ENCODE measurements around the gene NAV3. TPM values are rescaled to one million over a fixed set of nuclear protein-coding genes. Genes with fewer than 3 reads are reported as not detected.

The NAV3 gene
- total RNA-seq, 1 experiment from 2014 or later, result 3.0 TPM

GRCh38 chr12:77979597-77980250 lies 149.0 kb downstream of the NAV3 start:
- Histone ChIP-seq H2AFZ (ENCODE audit: low read length) (no peak overlapping the region), H3K4me2 (ENCODE audit: insufficient read depth, insufficient read length, low read length) (no peak overlapping the region), H2BK12ac (ENCODE audit: insufficient read length, low read depth, low read length) (no peak overlapping the region), H3K23me2 (ENCODE audit: insufficient read length, low read depth, low read length, poor library complexity, severe bottlenecking) (no peaks in the 10 kb centered on the region), H2BK5ac (ENCODE audit: insufficient read length, low read length) (no peak overlapping the region), H3K4me1 (ENCODE audit: insufficient read depth, low read length) (no peaks in the 10 kb centered on the region), H4K5ac (ENCODE audit: insufficient read length, low read depth, low read length) (no peak overlapping the region), H3K27ac (ENCODE audit: insufficient read length, low read depth, low read length) (no peak overlapping the region), H2BK20ac (ENCODE audit: low read depth, low read length, poor library complexity, severe bottlenecking) (no peak overlapping the region), H3K27me3 (ENCODE audit: insufficient read depth, low read length) (no peaks in the 10 kb centered on the region), H4K8ac (replicated peaks; ENCODE audit: insufficient read length, low read depth, low read length) (no peak overlapping the region), H3K79me2 (ENCODE audit: insufficient read depth, low read length) (no peaks in the 10 kb centered on the region), H3K14ac (ENCODE audit: insufficient read depth, low read length) (no peak overlapping the region), H2AK5ac (ENCODE audit: insufficient read length, low read length) (no peak overlapping the region), H4K20me1 (ENCODE audit: control insufficient read depth, insufficient read depth, insufficient read length) (no peaks in the 10 kb centered on the region), H4K91ac (ENCODE audit: insufficient read length, low read depth, low read length) (no peak overlapping the region), H2BK15ac (ENCODE audit: low read depth, low read length) (no peak overlapping the region), H3K9me3 (ENCODE audit: control insufficient read depth, low read depth, low read length) (no peaks in the 10 kb centered on the region), H3K56ac (ENCODE audit: insufficient read length, low read depth, low read length) (no peak overlapping the region), H3T11ph (ENCODE audit: low read length) (no peak overlapping the region), H2BK120ac (ENCODE audit: low read depth, low read length, poor library complexity, severe bottlenecking) (no peak overlapping the region), H3K23ac (ENCODE audit: insufficient read length, low read depth, low read length) (no peak overlapping the region), H3K4ac (ENCODE audit: low read depth, low read length) (no peak overlapping the region), H3K79me1 (ENCODE audit: insufficient read depth, low read depth, low read length, poor library complexity, severe bottlenecking) (no peaks in the 10 kb centered on the region), H3K18ac (ENCODE audit: insufficient read length, low read depth, low read length) (no peak overlapping the region), H3K9ac (ENCODE audit: extremely low read depth, insufficient read length, low read length) (no peak overlapping the region)
- no peak overlapping the region for H3K4me3 Mint-ChIP-seq
- WGBS (ENCODE audit: extremely low coverage, insufficient read length, low lambda C conversion rate), result no CpG with 5 or more reads among the region's 5 CpGs
- no peak for TF ChIP-seq CTCF (conservative IDR thresholded peaks at IDR 0.05)
- no peak for DNase-seq
- H3K27me3 Mint-ChIP-seq (ENCODE audit: low read depth), result no peaks in the 10 kb centered on the region
- H3K4me1 Mint-ChIP-seq, result no peaks in the 10 kb centered on the region; a peak in 1 of 4 replicates
- H3K27ac Mint-ChIP-seq, result no peak overlapping the region
- H3K9me3 Mint-ChIP-seq, result no peaks in the 10 kb centered on the region
- no peaks in the 10 kb centered on the region for H3K36me3 Mint-ChIP-seq (ENCODE audit: insufficient read depth in 1 of 3, low read depth in 3 of 3)
